ENCODE results near the gene CCZ1.
"Not testable (repeated sequence)": the region's sequence is repeated elsewhere in the genome, so short reads cannot be mapped to it uniquely, and the experiment has no call there.

Gene CCZ1

DNA sequence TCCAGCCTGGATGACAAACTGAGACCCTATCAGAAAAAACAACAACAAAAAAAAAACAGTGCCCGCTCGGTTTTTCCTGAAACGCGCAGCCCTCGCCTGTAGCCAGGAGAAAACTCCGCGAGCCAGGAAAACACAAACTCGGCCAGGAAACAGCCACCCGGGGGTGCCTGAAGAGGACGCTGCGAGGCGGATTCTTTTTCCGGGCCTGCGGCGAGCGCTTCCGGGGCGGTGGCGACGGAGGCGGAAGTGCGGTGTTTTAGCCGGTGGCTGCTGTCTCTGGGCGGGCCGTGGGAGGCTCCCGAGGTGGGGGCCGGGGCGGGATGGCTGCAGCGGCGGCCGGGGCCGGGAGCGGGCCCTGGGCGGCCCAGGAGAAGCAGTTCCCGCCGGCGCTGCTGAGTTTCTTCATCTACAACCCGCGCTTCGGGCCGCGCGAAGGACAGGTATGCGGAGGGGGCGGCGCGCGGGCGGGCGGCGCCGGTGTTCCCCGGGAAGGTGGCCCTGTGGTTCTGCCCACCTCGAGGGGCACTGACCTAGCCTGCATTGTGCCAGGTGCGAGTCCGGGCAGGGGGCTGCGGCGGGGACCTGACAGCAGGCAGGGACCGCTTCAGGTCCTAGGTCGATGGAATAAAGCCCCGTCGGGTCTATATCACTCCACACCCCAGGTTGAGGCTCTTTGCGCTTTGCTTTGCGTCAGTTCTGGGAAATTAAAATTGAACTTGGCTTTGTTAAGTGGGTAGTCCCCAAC, at the start of gene CCZ1:
TSS of gene CCZ1 (plus strand) at position 254 of the 745 bp plus-strand sequence. CDS start at position 321, 67 bp downstream.
- DNase-seq (ENCODE audit: low spot score), result peak; percentile 64

DNA sequence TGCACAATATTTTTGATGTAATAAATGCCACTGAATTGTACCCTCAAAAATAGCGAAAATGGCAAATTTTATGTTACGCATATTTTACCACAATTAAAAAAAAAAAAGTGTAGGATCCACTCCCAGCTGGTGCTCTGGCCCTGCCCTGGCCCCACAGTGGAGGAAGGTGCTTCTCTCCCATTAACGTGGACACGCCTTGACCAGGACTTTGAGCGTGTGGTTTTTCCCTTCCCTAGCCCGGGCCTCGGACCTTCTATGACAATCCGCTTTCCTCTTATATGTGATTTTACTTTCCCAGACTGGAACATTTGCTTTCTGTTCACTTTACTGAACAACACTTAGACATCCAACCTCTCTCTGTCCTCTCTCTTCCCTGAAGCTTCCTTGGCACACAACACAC, 47.6 kb upstream of the CCZ1 start:
- DNase-seq (ENCODE audit: low spot score), result no peak

- DNase-seq (ENCODE audit: low spot score), result no peak
Observed at GRCh38 chr7:5854738-5855137, 43.8 kb upstream of the CCZ1 start.

DNA sequence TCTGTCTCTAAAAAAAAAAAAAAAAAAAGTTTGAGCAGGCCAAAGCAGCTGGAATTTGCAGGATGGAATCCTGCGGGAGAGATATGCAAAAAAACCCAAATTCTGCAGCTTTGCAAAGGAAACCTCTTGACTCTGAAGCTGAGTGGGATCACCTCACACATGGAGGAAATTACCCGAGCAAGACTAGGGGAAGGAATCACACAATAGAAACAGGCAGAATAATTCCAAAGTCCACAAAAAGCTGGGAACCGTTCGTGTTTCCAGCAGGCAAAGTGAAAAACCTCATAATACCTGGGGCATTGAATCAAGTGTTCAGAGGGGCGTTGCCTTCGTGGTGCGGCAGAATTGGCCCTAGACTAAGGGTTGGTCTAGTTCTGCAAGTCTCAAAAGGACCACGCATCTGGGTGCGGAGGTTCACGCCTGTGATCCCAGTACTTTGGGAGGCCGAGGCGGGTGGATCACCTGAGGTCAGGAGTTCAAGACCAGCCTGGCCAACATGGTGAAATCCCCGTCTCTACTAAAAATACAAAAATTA, 41.4 kb upstream of the CCZ1 start:
- DNase-seq (ENCODE audit: low spot score), result not testable (repeated sequence)

DNA sequence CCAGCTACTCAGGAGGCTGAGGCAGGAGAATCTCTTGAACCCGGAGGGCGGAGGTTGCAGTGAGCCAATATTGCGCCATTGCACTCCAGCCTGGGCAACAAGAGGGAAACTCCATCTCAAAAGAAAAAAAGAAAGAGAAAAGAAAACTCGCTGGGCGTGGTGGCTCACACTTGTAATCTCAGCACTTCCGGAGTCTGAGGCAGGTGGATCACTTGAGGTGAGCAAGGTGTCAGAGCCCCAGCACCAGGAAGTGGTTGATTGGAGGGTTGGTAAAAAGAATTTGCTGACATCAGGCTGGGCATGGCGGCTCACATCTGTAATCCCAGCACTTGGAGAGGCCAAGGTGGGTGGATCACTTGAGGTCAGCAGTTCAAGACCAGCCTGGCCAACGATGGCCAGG, 40.0 kb upstream of the CCZ1 start:
- DNase-seq (ENCODE audit: low spot score), result not testable (repeated sequence)

- DNase-seq (ENCODE audit: low spot score), result not testable (repeated sequence)
Observed at GRCh38 chr7:5861281-5861680, 37.3 kb upstream of the CCZ1 start.

GRCh38 chr7:5862753-5863366, 35.7 kb upstream of the CCZ1 start:
- not testable (repeated sequence) for DNase-seq (ENCODE audit: low spot score)

DNA sequence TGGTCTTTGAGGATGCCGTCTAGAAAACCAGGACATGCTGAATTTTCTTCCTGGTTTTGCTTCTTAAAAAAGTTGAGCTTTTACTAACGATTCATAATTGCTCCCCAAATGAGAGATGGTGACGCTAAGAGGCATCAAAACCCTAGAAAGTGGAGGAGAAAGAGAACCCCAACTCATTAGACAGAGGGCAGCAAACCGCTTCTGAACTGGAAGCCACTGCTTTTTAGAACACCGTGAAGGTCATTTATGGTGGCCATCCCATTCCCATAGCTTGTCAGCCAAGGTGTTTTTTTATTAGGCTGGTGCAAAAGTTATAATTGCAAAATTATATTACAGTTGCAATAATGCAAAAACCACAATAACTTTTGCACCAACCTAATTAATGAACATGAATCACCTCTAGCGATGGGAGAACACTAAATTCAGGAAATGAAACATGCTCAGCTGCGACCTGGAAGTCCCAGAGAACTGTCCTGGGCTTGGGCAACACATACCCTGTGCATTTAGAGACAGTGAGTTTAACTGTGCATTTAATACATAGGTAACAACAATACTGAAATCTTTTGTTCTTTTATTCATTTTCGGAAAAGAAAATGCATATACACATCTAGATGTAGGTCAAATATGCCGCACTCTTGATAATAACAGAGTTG, 33.1 kb upstream of the CCZ1 start:
- DNase-seq (ENCODE audit: low spot score), result not testable (repeated sequence)

- no peak for DNase-seq (ENCODE audit: low spot score)
Observed at GRCh38 chr7:5867060-5867459, 31.5 kb upstream of the CCZ1 start.

DNA sequence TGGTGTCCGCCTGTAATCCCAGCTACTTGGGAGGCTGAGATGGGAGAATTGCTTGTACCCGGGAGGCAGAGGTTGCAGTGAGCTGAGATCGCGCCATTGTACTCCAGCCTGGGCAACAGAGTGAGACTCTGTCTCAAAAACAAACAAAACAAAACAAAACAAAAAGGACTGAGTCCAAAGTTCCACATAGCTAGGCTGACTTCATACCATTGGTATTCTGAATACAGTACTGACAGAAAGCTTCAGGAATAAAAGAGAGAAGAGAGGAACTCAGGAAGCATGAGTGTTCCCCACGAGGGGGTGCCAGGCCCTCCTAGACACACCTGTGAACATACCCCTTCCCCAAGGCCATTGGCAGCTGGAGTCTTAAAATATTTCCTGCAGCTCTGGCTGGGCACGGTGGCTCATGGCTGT, 29.6 kb upstream of the CCZ1 start:
- not testable (repeated sequence) for DNase-seq (ENCODE audit: low spot score)

GRCh38 chr7:5869691-5870090, 28.8 kb upstream of the CCZ1 start:
- no peak for DNase-seq (ENCODE audit: low spot score)

- DNase-seq (ENCODE audit: low spot score), result no peak
Observed at GRCh38 chr7:5870311-5870710, 28.2 kb upstream of the CCZ1 start.

- DNase-seq (ENCODE audit: low spot score), result no peak
Observed at GRCh38 chr7:5872326-5872725, 26.2 kb upstream of the CCZ1 start.

DNA sequence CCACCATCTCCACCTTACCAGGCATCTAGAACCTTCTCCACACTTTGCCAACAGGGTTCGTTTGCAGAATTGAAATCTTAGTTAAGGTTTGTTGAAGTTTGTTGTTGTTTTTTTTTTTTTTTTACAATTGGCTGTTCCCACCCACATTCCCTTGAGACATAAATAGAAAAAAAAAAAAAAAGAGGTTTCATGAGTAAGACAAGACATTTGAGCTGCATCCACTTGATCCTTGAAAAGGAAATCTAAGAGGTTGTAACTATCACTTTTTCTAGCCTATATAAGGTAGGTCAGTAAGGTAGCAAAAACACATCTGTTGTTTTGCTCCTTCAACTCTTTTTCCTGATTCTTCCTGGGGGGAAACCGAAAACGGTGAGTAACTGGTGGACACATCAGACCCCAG, 18.9 kb upstream of the CCZ1 start:
- not testable (repeated sequence) for DNase-seq (ENCODE audit: low spot score)

DNA sequence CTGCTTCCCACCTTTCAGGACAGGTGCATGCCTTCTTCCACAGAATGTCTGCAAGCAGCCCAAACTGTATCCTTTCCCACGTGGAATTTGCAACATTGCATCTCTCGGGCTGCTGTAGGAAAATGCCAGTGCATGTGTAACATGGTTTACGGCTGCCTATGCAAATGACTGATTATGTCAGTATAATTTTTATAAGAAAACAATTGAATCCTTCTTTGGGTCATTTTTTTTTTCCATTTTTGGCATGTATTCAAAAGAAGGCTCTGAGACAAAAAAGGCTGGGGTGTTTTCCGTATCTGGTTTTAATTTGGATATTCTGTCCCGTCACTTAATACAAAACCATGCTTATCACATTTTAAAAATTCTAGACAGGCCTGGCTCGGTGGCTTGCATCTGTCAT, 18.4 kb upstream of the CCZ1 start:
- not testable (repeated sequence) for DNase-seq (ENCODE audit: low spot score)

GRCh38 chr7:5884431-5884830, 14.1 kb upstream of the CCZ1 start:
- not testable (repeated sequence) for DNase-seq (ENCODE audit: low spot score)

DNA sequence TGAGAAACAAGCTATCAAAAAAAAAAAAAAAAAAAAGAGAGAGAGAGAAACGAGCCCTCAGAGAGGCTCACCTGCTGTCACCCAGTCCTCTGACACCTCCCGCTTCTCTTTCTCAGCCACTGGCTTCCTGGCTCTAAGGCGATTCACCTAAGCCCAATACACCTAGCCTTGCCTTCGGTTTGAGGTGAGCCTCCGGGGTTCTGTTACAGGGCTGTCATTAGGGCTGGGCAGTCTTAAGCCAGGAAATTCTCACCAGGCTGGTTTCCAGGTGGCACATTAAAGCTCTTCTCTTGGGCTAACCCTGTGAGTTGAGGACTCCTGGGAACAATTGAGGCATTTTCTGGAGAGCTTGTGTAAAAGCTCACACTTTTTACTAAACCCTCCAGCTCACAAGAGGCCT, 10.5 kb upstream of the CCZ1 start:
- not testable (repeated sequence) for DNase-seq (ENCODE audit: low spot score)

- DNase-seq (ENCODE audit: low spot score), result not testable (repeated sequence)
Observed at GRCh38 chr7:5890244-5890643, 8.3 kb upstream of the CCZ1 start.

GRCh38 chr7:5892498-5892897, 6.0 kb upstream of the CCZ1 start:
- DNase-seq (ENCODE audit: low spot score), result no peak

DNA sequence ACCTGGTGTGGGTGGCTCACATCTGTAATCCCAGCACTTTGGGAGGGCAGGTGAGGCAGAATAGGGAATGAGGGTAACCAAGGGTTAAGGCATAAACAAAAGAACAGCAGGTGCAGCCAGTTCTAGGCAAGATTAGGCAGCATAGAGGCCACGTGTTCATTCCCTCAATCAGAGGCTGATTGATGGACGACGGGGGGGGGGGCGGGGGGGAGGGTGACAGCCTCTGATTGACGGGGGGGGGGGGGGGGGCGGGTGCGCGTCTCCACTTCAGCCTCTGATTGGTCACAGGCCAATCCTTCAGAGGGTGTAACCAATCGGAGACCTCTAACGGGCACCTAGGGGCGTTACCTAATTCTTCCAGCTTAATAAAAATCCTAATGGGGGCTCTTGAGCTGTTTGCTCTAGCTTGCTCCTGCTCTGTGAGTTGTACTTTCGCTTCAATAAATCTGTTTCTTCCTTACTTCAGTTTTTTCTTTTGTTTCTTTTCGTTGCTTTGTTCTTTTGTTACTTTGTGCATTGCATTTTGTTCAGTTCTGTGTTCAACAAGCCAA, 1.1 kb upstream of the CCZ1 start:
- not testable (repeated sequence) for DNase-seq (ENCODE audit: low spot score)

GRCh38 chr7:5903002-5903401, 4.5 kb downstream of the CCZ1 start:
- not testable (repeated sequence) for DNase-seq (ENCODE audit: low spot score)

- not testable (repeated sequence) for DNase-seq (ENCODE audit: low spot score)
Observed at GRCh38 chr7:5904726-5905125, 6.2 kb downstream of the CCZ1 start.
